Nephron progenitor cell (in vitro differentiated cells): Measurements from ENCODE around the gene APBA1.

Source experiments
- DNase-seq: peaks from one replicate; pipeline ENCODE4 v3.0.0; 2021
- H3K27ac Mint-ChIP-seq: 2 replicates; pipeline ENCODE4 v1.8.0; 2021; ENCODE audit warnings: mild to moderate bottlenecking, moderate library complexity, mixed read lengths
- H3K27me3 Mint-ChIP-seq: 2 replicates; pipeline ENCODE4 v1.8.0; 2021; ENCODE audit warnings: mild to moderate bottlenecking, low read depth, mixed read lengths; ENCODE audit not compliant: poor library complexity
- H3K36me3 Mint-ChIP-seq: 2 replicates; pipeline ENCODE4 v1.8.0; 2021; ENCODE audit warnings: low read depth, mixed read lengths
- H3K4me1 Mint-ChIP-seq: 2 replicates; pipeline ENCODE4 v1.8.0; 2021; ENCODE audit warnings: mixed read lengths
- H3K4me3 Mint-ChIP-seq: 2 replicates; pipeline ENCODE4 v1.8.0; 2021; ENCODE audit warnings: mild to moderate bottlenecking, moderate library complexity, mixed read lengths
- H3K9me3 Mint-ChIP-seq: 2 replicates; pipeline ENCODE4 v1.8.0; 2021; ENCODE audit warnings: mild to moderate bottlenecking, moderate library complexity, mixed read lengths
- TF ChIP-seq, protein P1 (sequence below): fragments of 200-600 bp; sonication (generic); IDR thresholded peaks from 2 replicates; pipeline ENCODE4 v1.5.0; 2021; ENCODE audit warnings: antibody characterized with exemption

Gene APBA1

DNA sequence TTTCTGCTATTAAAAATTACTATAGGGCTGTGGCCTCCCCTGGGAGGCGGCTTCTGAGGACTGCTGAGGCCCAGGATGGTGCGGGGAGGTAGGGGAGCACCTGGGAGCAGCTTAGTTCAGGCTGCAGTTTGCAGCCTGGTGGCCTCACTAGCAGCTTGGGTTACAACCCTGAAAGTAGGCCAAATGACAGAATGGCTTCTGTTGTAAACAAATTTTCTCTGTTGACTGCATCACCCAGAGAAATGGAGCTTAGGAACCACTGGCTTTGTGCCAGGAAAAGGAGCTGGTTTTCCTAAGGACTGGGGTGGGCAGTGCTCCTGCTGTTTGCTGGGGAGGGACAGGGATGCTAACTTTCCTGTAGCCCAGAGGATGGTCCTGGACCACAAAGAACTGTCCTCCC, 216.9 kb downstream of the APBA1 start:
- no peak for DNase-seq
- Mint-ChIP-seq H3K27me3 (peaks cover 19% of the 10 kb centered on the region), H3K4me3 (no peak overlapping the region), H3K4me1 (peaks cover 12% of the 10 kb centered on the region), H3K27ac (peak overlapping the region; percentile 16), H3K36me3 (peaks cover 6% of the 10 kb centered on the region), H3K9me3 (peaks cover 10% of the 10 kb centered on the region)
- TF ChIP-seq, protein P1, sequence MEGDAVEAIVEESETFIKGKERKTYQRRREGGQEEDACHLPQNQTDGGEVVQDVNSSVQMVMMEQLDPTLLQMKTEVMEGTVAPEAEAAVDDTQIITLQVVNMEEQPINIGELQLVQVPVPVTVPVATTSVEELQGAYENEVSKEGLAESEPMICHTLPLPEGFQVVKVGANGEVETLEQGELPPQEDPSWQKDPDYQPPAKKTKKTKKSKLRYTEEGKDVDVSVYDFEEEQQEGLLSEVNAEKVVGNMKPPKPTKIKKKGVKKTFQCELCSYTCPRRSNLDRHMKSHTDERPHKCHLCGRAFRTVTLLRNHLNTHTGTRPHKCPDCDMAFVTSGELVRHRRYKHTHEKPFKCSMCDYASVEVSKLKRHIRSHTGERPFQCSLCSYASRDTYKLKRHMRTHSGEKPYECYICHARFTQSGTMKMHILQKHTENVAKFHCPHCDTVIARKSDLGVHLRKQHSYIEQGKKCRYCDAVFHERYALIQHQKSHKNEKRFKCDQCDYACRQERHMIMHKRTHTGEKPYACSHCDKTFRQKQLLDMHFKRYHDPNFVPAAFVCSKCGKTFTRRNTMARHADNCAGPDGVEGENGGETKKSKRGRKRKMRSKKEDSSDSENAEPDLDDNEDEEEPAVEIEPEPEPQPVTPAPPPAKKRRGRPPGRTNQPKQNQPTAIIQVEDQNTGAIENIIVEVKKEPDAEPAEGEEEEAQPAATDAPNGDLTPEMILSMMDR = no peak

DNA sequence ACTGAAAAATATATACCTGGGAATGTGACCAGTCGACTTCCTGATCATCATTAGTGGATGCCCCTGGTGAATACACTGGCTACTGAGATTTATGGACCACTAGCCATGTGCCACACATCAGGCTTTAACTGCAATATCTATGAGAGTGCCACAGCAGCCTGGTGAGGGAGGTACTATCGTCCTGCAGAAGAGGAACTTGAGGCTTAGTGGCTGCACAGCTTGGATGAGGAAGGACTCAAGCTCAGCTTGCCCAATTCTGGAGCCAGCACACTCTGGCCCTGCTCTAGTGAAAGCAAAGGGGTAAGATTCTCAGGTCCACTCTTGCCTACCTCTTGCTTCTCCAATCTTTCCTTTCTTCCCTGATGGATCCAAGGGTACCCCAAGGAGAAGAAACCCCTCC, 217.8 kb downstream of the APBA1 start:
- peaks cover 19% of the 10 kb centered on the region for H3K27me3 Mint-ChIP-seq
- no peak overlapping the region for H3K4me3 Mint-ChIP-seq
- TF ChIP-seq, protein P1 = no peak

GRCh38 chr9:69453746-69454145, 218.4 kb downstream of the APBA1 start:
- TF ChIP-seq, protein P1 = no peak
- Mint-ChIP-seq H3K36me3 (peaks cover 6% of the 10 kb centered on the region), H3K4me1 (peaks cover 12% of the 10 kb centered on the region), H3K4me3 (no peak overlapping the region), H3K27ac (no peak overlapping the region), H3K27me3 (peaks cover 19% of the 10 kb centered on the region), H3K9me3 (peaks cover 10% of the 10 kb centered on the region)
- no peak for DNase-seq

More for the DNA sequence above, 217.8 kb downstream of the APBA1 start:
- DNase-seq = no peak
- H3K4me1 Mint-ChIP-seq = peaks cover 12% of the 10 kb centered on the region
- H3K27ac Mint-ChIP-seq = no peak overlapping the region
- peaks cover 6% of the 10 kb centered on the region for H3K36me3 Mint-ChIP-seq
- peaks cover 10% of the 10 kb centered on the region for H3K9me3 Mint-ChIP-seq

GRCh38 chr9:69452110-69452782, 219.9 kb downstream of the APBA1 start:
- H3K27ac Mint-ChIP-seq = no peak overlapping the region
- no peak overlapping the region for H3K4me3 Mint-ChIP-seq
- H3K36me3 Mint-ChIP-seq = peaks cover 6% of the 10 kb centered on the region
- peak; percentile 24 for DNase-seq
- TF ChIP-seq, protein P1 = no peak
- peaks cover 19% of the 10 kb centered on the region for H3K27me3 Mint-ChIP-seq
- H3K4me1 Mint-ChIP-seq = peaks cover 12% of the 10 kb centered on the region
- H3K9me3 Mint-ChIP-seq = peaks cover 10% of the 10 kb centered on the region

DNA sequence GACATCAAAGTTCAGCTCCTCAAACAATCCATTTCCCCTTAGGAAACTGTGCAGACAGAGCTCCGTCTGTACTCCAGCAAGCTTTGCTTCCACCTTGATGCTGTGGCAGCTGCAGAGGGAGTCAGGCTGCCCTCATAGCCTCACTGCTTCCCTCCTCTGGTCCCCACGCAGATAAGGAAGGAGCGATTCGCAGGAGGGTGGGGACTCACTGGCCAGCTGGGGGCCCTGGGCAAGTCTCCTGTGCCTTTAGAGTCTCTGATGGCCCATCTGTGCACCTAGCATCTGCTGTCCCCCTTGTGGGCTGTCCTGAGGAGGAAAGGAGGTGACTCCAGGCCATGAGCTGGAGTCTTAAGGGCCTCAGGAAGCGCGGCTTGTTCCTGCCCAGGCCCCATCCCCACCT, 225.7 kb downstream of the APBA1 start:
- Mint-ChIP-seq H3K27ac (no peak overlapping the region), H3K27me3 (peaks cover 2% of the 10 kb centered on the region), H3K36me3 (peaks cover 4% of the 10 kb centered on the region), H3K4me3 (no peak overlapping the region), H3K4me1 (peaks cover 20% of the 10 kb centered on the region), H3K9me3 (peaks cover 5% of the 10 kb centered on the region)
- no peak for DNase-seq
- TF ChIP-seq, protein P1 = no peak

DNA sequence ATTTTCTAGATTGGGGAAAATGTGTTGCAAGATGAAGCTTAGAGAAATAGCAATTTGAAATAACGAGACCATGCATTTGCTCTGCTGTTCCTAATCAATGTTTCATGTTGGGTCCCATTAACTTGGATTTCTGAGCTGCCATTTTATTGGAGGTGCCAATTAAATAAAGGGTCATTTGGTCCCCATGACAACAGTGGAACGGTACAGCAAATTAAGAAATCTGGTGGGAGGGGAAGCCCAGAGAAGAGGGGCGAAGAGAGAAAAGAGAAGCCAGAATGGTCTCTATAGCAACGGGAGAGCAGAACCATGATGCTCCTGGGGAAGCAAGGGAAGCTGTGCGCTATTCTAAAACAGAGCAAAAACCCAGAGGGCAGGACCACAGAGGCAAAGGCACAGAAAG, 226.9 kb downstream of the APBA1 start:
- H3K9me3 Mint-ChIP-seq = peaks cover 7% of the 10 kb centered on the region

More for the DNA sequence above, 226.9 kb downstream of the APBA1 start:
- no peak overlapping the region for H3K4me3 Mint-ChIP-seq
- TF ChIP-seq, protein P1 = no peak
- no peak for DNase-seq
- peaks cover 29% of the 10 kb centered on the region for H3K4me1 Mint-ChIP-seq
- H3K36me3 Mint-ChIP-seq = no peaks in the 10 kb centered on the region
- H3K27ac Mint-ChIP-seq = no peak overlapping the region
- H3K27me3 Mint-ChIP-seq = no peaks in the 10 kb centered on the region
